Uterus (tissue), 4 donors: ENCODE results near the gene PLEKHH3. TPM values are rescaled to one million over a fixed set of nuclear protein-coding genes. Genes with fewer than 3 reads are reported as not detected.

ENCODE experiments used
- DNase-seq, 2 donors: peaks; one replicate each; pipeline ENCODE4 v3.0.0-alpha.2; 2019 to 2020
- H3K27ac ChIP-seq, 2 donors: fragments of 200-600 bp; sonication (generic); 1 replicate in 1 of 2; 2 replicates in 1 of 2; pipeline ENCODE4 v1.5.1; 2016 to 2018
- H3K27me3 ChIP-seq, 2 donors: fragments of 200-600 bp; sonication (generic); one replicate each; pipeline ENCODE4 v1.5.1; 2018 to 2019; ENCODE audit warnings: control low read depth in 1 of 2
- H3K36me3 ChIP-seq, 2 donors: fragments of 200-600 bp; sonication (generic); one replicate each; pipeline ENCODE4 v1.5.1; 2019; ENCODE audit warnings: control low read depth in 1 of 2
- H3K4me1 ChIP-seq, 2 donors: fragments of 200-600 bp; sonication (generic); one replicate each; pipeline ENCODE4 v1.5.1; 2018 to 2019; ENCODE audit warnings: control low read depth in 1 of 2
- H3K4me3 ChIP-seq, 2 donors: fragments of 200-600 bp; sonication (generic); 1 replicate in 1 of 2; 2 replicates in 1 of 2; pipeline ENCODE4 v1.5.1; 2018 to 2019; ENCODE audit warnings: mild to moderate bottlenecking in 1 of 2
- H3K9me3 ChIP-seq, 2 donors: fragments of 200-600 bp; sonication (generic); one replicate each; pipeline ENCODE4 v1.5.1; 2019; ENCODE audit warnings: control low read depth in 1 of 2
- CTCF ChIP-seq, 4 experiments: fragments of 200-600 bp in 2 of 4; fragments of 450-650 bp in 2 of 4; sonication (generic) in 2 of 4; IDR thresholded peaks; one replicate each; pipeline ENCODE4 v1.5.1; 2016 to 2019; ENCODE audit warnings: antibody characterized with exemption in 4 of 4, mild to moderate bottlenecking in 2 of 4, moderate library complexity in 1 of 4
- POLR2A ChIP-seq, 2 donors: fragments of 450-650 bp; IDR thresholded peaks; one replicate each; pipeline ENCODE4 v1.6.1; 2016; ENCODE audit warnings: antibody characterized with exemption in 2 of 2, mild to moderate bottlenecking in 1 of 2, moderate library complexity in 1 of 2
- intact Hi-C: fragments of 100-400 bp; cut with DNase I; formaldehyde crosslinking; loops from one replicate; pipeline ENCODE4 v1.15.1; 2023; ENCODE audit warnings: low total_unique reads
- total RNA-seq, 4 donors: library from RNA; depleted of rRNA in 3 of 4; stranded (reverse); fragments of >200 nt in 3 of 4; gene quantifications; one replicate each; pipeline versions ENCODE4 v1.1.0 to v1.2.4, GENCODE V29; 2014 to 2023
- donor health status: DM: yes; HTN: yes; CAD: no.

Gene PLEKHH3
- total RNA-seq, 4 donors from 2014 or later = 2.9 to 102 (median 19.2) TPM

- no peak for TF ChIP-seq CTCF (IDR thresholded peaks at IDR 0.05)
- intact Hi-C loops = no loop called here
- DNase-seq = no peak
These were observed 25.4 kb downstream of the PLEKHH3 start for GRCh38 chr17:42651392-42651791.

GRCh38 chr17:42647778-42648177, 29.0 kb downstream of the PLEKHH3 start:
- no peaks in the 10 kb centered on the region for H3K4me1 ChIP-seq
- no peaks in the 10 kb centered on the region for H3K27me3 ChIP-seq
- intact Hi-C loops = no loop called here
- no peaks in the 10 kb centered on the region for H3K36me3 ChIP-seq
- H3K9me3 ChIP-seq = no peaks in the 10 kb centered on the region
- H3K4me3 ChIP-seq = no peak overlapping the region
- no peak for DNase-seq
- no peak overlapping the region for H3K27ac ChIP-seq
- TF ChIP-seq POLR2A (IDR thresholded peaks at IDR 0.05) (no peak), CTCF (IDR thresholded peaks at IDR 0.05) (no peak)

More at GRCh38 chr17:42651392-42651791, 25.4 kb downstream of the PLEKHH3 start:
- Histone ChIP-seq H3K4me1 (peaks cover 0 to 6% of the 10 kb centered on the region in 2 donors), H3K9me3 (no peaks in the 10 kb centered on the region), H3K27me3 (no peaks in the 10 kb centered on the region), H3K36me3 (no peaks in the 10 kb centered on the region), H3K27ac (no peak overlapping the region), H3K4me3 (no peak overlapping the region)

GRCh38 chr17:42642336-42642735, 34.5 kb downstream of the PLEKHH3 start:
- Histone ChIP-seq H3K27ac (no peak overlapping the region), H3K4me3 (no peak overlapping the region), H3K4me1 (no peaks in the 10 kb centered on the region), H3K27me3 (no peaks in the 10 kb centered on the region), H3K36me3 (no peaks in the 10 kb centered on the region), H3K9me3 (no peaks in the 10 kb centered on the region)
- intact Hi-C loops = no loop called here
- TF ChIP-seq POLR2A (IDR thresholded peaks at IDR 0.05) = no peak
- TF ChIP-seq CTCF (IDR thresholded peaks at IDR 0.05) = no peak
- DNase-seq = no peak

- no peaks in the 10 kb centered on the region for H3K27me3 ChIP-seq
- H3K9me3 ChIP-seq = no peaks in the 10 kb centered on the region
- TF ChIP-seq POLR2A (IDR thresholded peaks at IDR 0.05) = no peak
- no peak for TF ChIP-seq CTCF (IDR thresholded peaks at IDR 0.05)
- intact Hi-C loops = no loop called here
- H3K4me3 ChIP-seq = no peak overlapping the region
- H3K36me3 ChIP-seq = no peaks in the 10 kb centered on the region
- H3K4me1 ChIP-seq = no peaks in the 10 kb centered on the region
- H3K27ac ChIP-seq = no peak overlapping the region
- DNase-seq = no peak
These were observed 36.7 kb downstream of the PLEKHH3 start for GRCh38 chr17:42640121-42640520.

GRCh38 chr17:42639525-42640113, 37.2 kb downstream of the PLEKHH3 start:
- intact Hi-C loops = no loop called here
- Histone ChIP-seq H3K4me3 (no peak overlapping the region), H3K9me3 (no peaks in the 10 kb centered on the region), H3K4me1 (no peaks in the 10 kb centered on the region), H3K27ac (no peak overlapping the region), H3K27me3 (no peaks in the 10 kb centered on the region), H3K36me3 (no peaks in the 10 kb centered on the region)
- no peak for TF ChIP-seq CTCF (IDR thresholded peaks at IDR 0.05)
- TF ChIP-seq POLR2A (IDR thresholded peaks at IDR 0.05) = no peak
- no peak for DNase-seq
